ENCODE results near the gene BEND5. TPM values are rescaled to one million over a fixed set of nuclear protein-coding genes. Genes with fewer than 3 reads are reported as not detected.

BEND5 gene
- total and polyA plus RNA-seq, 2 of the 8 experiments (the other 6 are each of a cell fraction or from before 2014, with no cell fraction given) = 3.8 to 7.5 TPM

DNA sequence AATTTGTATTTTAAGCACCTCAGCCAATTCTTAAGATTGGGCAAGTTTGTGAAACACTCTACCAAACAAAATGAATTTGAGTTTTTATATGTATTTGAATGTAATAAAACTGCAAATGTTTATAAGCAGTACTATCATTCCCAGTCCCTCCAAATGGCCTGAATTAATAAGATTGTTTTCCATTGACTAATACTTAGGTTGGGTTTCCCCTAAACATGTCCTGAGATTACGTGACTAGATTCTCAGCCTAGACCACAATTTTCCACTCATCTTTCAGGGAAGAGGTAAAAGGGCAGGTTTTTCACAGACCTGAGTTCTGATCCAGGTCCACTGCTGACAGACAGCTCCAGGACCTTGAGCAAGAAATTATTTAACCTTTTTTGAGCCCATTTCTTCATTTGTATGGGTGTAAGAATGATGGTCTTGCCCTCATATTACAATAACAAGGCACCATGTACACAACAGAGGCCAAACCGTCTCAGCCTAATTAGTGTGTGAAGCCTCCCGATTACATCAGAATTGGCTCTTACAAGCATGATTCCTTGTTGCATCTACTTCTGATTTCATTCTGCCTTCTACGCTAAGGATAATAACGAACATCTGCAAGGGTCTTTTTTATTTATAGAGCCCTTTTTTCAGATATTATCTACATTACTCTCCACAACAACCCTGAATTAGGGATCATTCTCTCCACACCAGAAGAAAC, 51.2 kb downstream of the BEND5 start:
- H3K9ac ChIP-seq (replicated peaks in 1 of 4; ENCODE audit: extremely low read depth in 1 of 4, low read depth in 3 of 4, low read length in 3 of 4) = no peak overlapping the region
- no peaks in the 10 kb centered on the region for H3K9me3 ChIP-seq (ENCODE audit: insufficient read depth in 2 of 2, low read depth in 1 of 2, low read length in 1 of 2)
- H2AFZ ChIP-seq (ENCODE audit: low read length) = no peak overlapping the region
- H3K4ac ChIP-seq (replicated peaks; ENCODE audit: insufficient read length, low read depth, low read length) = no peak overlapping the region
- no peaks in the 10 kb centered on the region; the same call in 1 of the 2 replicates for H3K79me1 ChIP-seq (ENCODE audit: low read depth, low read length)
- no peak overlapping the region for H3K4me3 ChIP-seq (ENCODE audit: extremely low read depth in 1 of 4, insufficient read depth in 2 of 4, low read depth in 3 of 4, low read length in 4 of 4)
- no peak overlapping the region for H3K14ac ChIP-seq (ENCODE audit: insufficient read length)
- H3K27me3 ChIP-seq (replicated peaks in 1 of 4; ENCODE audit: control insufficient read depth in 3 of 4, extremely low read depth in 1 of 4, insufficient read depth in 3 of 4, low read length in 3 of 4) = no peaks in the 10 kb centered on the region
- no peaks in the 10 kb centered on the region for H3K23me2 ChIP-seq (ENCODE audit: low read depth, low read length)
- no peak overlapping the region for H3K27ac ChIP-seq (ENCODE audit: low read depth, low read length)
- no peak for FAIRE-seq
- ChIA-PET POLR2A (ENCODE audit: partially characterized antibody) (no interaction called here), CTCF (ENCODE audit: partially characterized antibody) (no interaction called here)
- H3K4me1 ChIP-seq (replicated peaks in 1 of 4; ENCODE audit: control insufficient read depth in 3 of 4, insufficient read depth in 4 of 4, low read length in 3 of 4) = no peaks in the 10 kb centered on the region
- H2BK15ac ChIP-seq (ENCODE audit: low read length) = no peak overlapping the region
- TF ChIP-seq BCL11A (IDR thresholded peaks at IDR 0.05; ENCODE audit: low read depth in 2 of 2, low read length in 2 of 2) (no peak), SIN3A (conservative IDR thresholded peaks at IDR 0.05 in 1 of 2, IDR thresholded peaks at IDR 0.05 in 1 of 2; ENCODE audit: low read depth in 1 of 2, low read length in 2 of 2) (no peak), CEBPB (IDR thresholded peaks at IDR 0.05; ENCODE audit: low read depth, low read length) (no peak), EP300 (IDR thresholded peaks at IDR 0.05; ENCODE audit: borderline replicate concordance in 1 of 2, low read depth in 2 of 2, low read length in 2 of 2) (no peak)
- TF ChIP-seq, protein P1, sequence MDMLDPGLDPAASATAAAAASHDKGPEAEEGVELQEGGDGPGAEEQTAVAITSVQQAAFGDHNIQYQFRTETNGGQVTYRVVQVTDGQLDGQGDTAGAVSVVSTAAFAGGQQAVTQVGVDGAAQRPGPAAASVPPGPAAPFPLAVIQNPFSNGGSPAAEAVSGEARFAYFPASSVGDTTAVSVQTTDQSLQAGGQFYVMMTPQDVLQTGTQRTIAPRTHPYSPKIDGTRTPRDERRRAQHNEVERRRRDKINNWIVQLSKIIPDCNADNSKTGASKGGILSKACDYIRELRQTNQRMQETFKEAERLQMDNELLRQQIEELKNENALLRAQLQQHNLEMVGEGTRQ (IDR thresholded peaks at IDR 0.05; ENCODE audit: low read length) = no peak
- no peak for DNase-seq (ENCODE audit: low read depth in 1 of 2, low spot score in 2 of 2)
- no peak overlapping the region for H4K5ac ChIP-seq (ENCODE audit: insufficient read length, low read depth, low read length)
- H2AK5ac ChIP-seq (ENCODE audit: low read depth, low read length) = no peak overlapping the region
- H2BK20ac ChIP-seq (ENCODE audit: low read length) = no peak overlapping the region
- no peaks in the 10 kb centered on the region; a peak in 2 of 8 replicates for H3K36me3 ChIP-seq (ENCODE audit: control insufficient read depth in 2 of 4, insufficient read depth in 4 of 4, low read length in 3 of 4)
- H3K18ac ChIP-seq (ENCODE audit: extremely low read depth, low read length) = no peak overlapping the region
- H2BK12ac ChIP-seq (ENCODE audit: low read depth, low read length) = no peak overlapping the region
- 91% methylated on average over 5 of the region's 5 CpGs; no CpG with 5 or more reads in 1 of the 2 experiments for WGBS, 2 experiments (ENCODE audit: extremely low coverage in 1 of 2, insufficient coverage in 1 of 2, insufficient read length in 1 of 2, insufficient replicate concordance in 2 of 2, low coverage in 1 of 2, low lambda C conversion rate in 2 of 2, missing lambda C conversion rate in 1 of 2)
- no peak overlapping the region for H2BK120ac ChIP-seq (replicated peaks; ENCODE audit: low read depth, low read length)
- H3K23ac ChIP-seq (ENCODE audit: insufficient read length) = no peak overlapping the region
- no peaks in the 10 kb centered on the region for H4K20me1 ChIP-seq (replicated peaks in 1 of 2; ENCODE audit: control insufficient read depth in 1 of 2, insufficient read depth in 2 of 2, low read length in 2 of 2)
- H3K79me2 ChIP-seq (ENCODE audit: control insufficient read depth in 1 of 2, insufficient read depth in 2 of 2, low read length in 2 of 2) = no peaks in the 10 kb centered on the region
- no peak overlapping the region for H3K4me2 ChIP-seq (ENCODE audit: insufficient read depth in 1 of 2, low read depth in 2 of 2, low read length in 2 of 2)
- H2BK5ac ChIP-seq (ENCODE audit: low read depth, low read length) = no peak overlapping the region
- no peak overlapping the region for H4K91ac ChIP-seq (replicated peaks; ENCODE audit: insufficient read length, low read length)
- H4K8ac ChIP-seq (ENCODE audit: extremely low read depth, insufficient read depth, low read length) = no peak overlapping the region
- H3K56ac ChIP-seq (replicated peaks; ENCODE audit: insufficient read length, low read depth, low read length) = no peak overlapping the region

Measured in H1 (cell line).